ENCODE results near the gene PKD2L2. TPM values are rescaled to one million over a fixed set of nuclear protein-coding genes. Genes with fewer than 3 reads are reported as not detected.

PKD2L2 gene
- total RNA-seq, 6 donors from 2014 or later: not detected

- Histone ChIP-seq H3K9me3 (no peaks in the 10 kb centered on the region), H3K4me1 (no peaks in the 10 kb centered on the region), H3K27me3 (no peaks in the 10 kb centered on the region), H3K36me3 (no peaks in the 10 kb centered on the region), H3K27ac (no peak overlapping the region), H3K4me3 (no peak overlapping the region)
- no peak for DNase-seq
- 66 to 69% methylated on average over 3 of the region's 3 CpGs for WGBS, 2 donors
- ATAC-seq (ENCODE audit: low FRiP score in 2 of 2): no peak
- TF ChIP-seq EP300 (IDR thresholded peaks at IDR 0.05) (no peak), POLR2A (IDR thresholded peaks at IDR 0.05) (no peak), CTCF (IDR thresholded peaks at IDR 0.05) (no peak), POLR2AphosphoS5 (IDR thresholded peaks at IDR 0.05) (no peak)
Measured at GRCh38 chr5:137921931-137922330, 32.7 kb downstream of the PKD2L2 start.

GRCh38 chr5:137923856-137924255 is 34.6 kb downstream of the PKD2L2 start:
- Histone ChIP-seq H3K36me3 (peaks cover 0 to 9% (median 3%) of the 10 kb centered on the region in 4 donors), H3K9me3 (no peaks in the 10 kb centered on the region), H3K27me3 (no peaks in the 10 kb centered on the region), H3K27ac (no peak overlapping the region), H3K4me3 (no peak overlapping the region), H3K4me1 (no peaks in the 10 kb centered on the region)
- 45 to 57% methylated on average over 4 of the region's 4 CpGs for WGBS, 2 donors
- TF ChIP-seq POLR2A (IDR thresholded peaks at IDR 0.05) (no peak), CTCF (IDR thresholded peaks at IDR 0.05) (no peak), POLR2AphosphoS5 (IDR thresholded peaks at IDR 0.05) (no peak), EP300 (IDR thresholded peaks at IDR 0.05) (no peak)
- DNase-seq (no peak), ATAC-seq (ENCODE audit: low FRiP score in 2 of 2) (no peak)

GRCh38 chr5:137932800-137933199 is 43.5 kb downstream of the PKD2L2 start:
- Histone ChIP-seq H3K4me3 (no peak overlapping the region), H3K27me3 (no peaks in the 10 kb centered on the region), H3K9me3 (no peaks in the 10 kb centered on the region), H3K27ac (no peak overlapping the region), H3K36me3 (peaks cover 0 to 19% (median 9%) of the 10 kb centered on the region in 4 donors), H3K4me1 (no peaks in the 10 kb centered on the region)
- no peak for TF ChIP-seq POLR2AphosphoS5 (IDR thresholded peaks at IDR 0.05)
- TF ChIP-seq CTCF (IDR thresholded peaks at IDR 0.05): no peak
- no peak for TF ChIP-seq POLR2A (IDR thresholded peaks at IDR 0.05)
- no peak for TF ChIP-seq EP300 (IDR thresholded peaks at IDR 0.05)
- WGBS, 2 donors: 69% methylated on average over 3 of the region's 3 CpGs
- DNase-seq (no peak), ATAC-seq (ENCODE audit: low FRiP score in 2 of 2) (no peak)

- H3K36me3 ChIP-seq: peaks cover 0 to 22% (median 8%) of the 10 kb centered on the region in 4 donors
- H3K27me3 ChIP-seq: no peaks in the 10 kb centered on the region
- no peaks in the 10 kb centered on the region for H3K9me3 ChIP-seq
- H3K27ac ChIP-seq: no peak overlapping the region
- H3K4me1 ChIP-seq: no peaks in the 10 kb centered on the region
- ATAC-seq (ENCODE audit: low FRiP score in 2 of 2): no peak
- TF ChIP-seq POLR2A (IDR thresholded peaks at IDR 0.05) (no peak), CTCF (IDR thresholded peaks at IDR 0.05) (no peak), POLR2AphosphoS5 (IDR thresholded peaks at IDR 0.05) (no peak), EP300 (IDR thresholded peaks at IDR 0.05) (no peak)
- WGBS, 2 donors: 27 to 33% methylated on average over 3 of the region's 3 CpGs
- DNase-seq: no peak
- no peak overlapping the region for H3K4me3 ChIP-seq
Measured at GRCh38 chr5:137933491-137933911, 44.2 kb downstream of the PKD2L2 start.

GRCh38 chr5:137935190-137935589 is 45.9 kb downstream of the PKD2L2 start:
- Histone ChIP-seq H3K36me3 (peaks cover 14 to 33% (median 22%) of the 10 kb centered on the region in 4 donors), H3K9me3 (no peaks in the 10 kb centered on the region), H3K4me3 (no peak overlapping the region), H3K4me1 (no peaks in the 10 kb centered on the region), H3K27ac (no peak overlapping the region), H3K27me3 (no peaks in the 10 kb centered on the region)
- WGBS, 2 donors: 88 to 89% methylated on average over 1 of the region's 1 CpG
- no peak for ATAC-seq (ENCODE audit: low FRiP score in 2 of 2)
- no peak for DNase-seq
- TF ChIP-seq EP300 (IDR thresholded peaks at IDR 0.05) (no peak), CTCF (IDR thresholded peaks at IDR 0.05) (no peak), POLR2A (IDR thresholded peaks at IDR 0.05) (no peak), POLR2AphosphoS5 (IDR thresholded peaks at IDR 0.05) (no peak)

Data from upper lobe of left lung (tissue), 6 donors.